ENCODE data around the gene MAP7D1.
"Not testable (repeated sequence)": the region's sequence is repeated elsewhere in the genome, so short reads cannot be mapped to it uniquely, and the experiment has no call there.

Gene MAP7D1

GRCh38 chr1:36206323-36206858 is 50.4 kb downstream of the MAP7D1 start:
- DNase-seq: no peak

- DNase-seq: no peak
Measured at GRCh38 chr1:36207339-36207738, 51.4 kb downstream of the MAP7D1 start.

- DNase-seq: no peak
Measured at GRCh38 chr1:36208978-36209703, 53.2 kb downstream of the MAP7D1 start.

- DNase-seq: no peak
Measured at GRCh38 chr1:36211307-36211706, 55.3 kb downstream of the MAP7D1 start.

GRCh38 chr1:36211841-36212240 is 55.9 kb downstream of the MAP7D1 start:
- no peak for DNase-seq

- DNase-seq: no peak
Measured at GRCh38 chr1:36212782-36213181, 56.8 kb downstream of the MAP7D1 start.

- no peak for DNase-seq
Measured at GRCh38 chr1:36217670-36218069, 61.7 kb downstream of the MAP7D1 start.

GRCh38 chr1:36221901-36222300 is 65.9 kb downstream of the MAP7D1 start:
- not testable (repeated sequence) for DNase-seq

GRCh38 chr1:36222481-36223380 is 66.8 kb downstream of the MAP7D1 start:
- DNase-seq: no peak

- DNase-seq: peak; percentile 57 to 75
Measured at GRCh38 chr1:36223381-36223995, 67.5 kb downstream of the MAP7D1 start.

GRCh38 chr1:36223996-36224536 is 68.1 kb downstream of the MAP7D1 start, which contains the start of gene THRAP3:
Gene THRAP3 (plus strand): TSS chr1:36224443. CDS start chr1:36282564, 58,121 bp downstream.
- peak; percentile 100 for DNase-seq

GRCh38 chr1:36224537-36225282 is 68.8 kb downstream of the MAP7D1 start:
- no peak for DNase-seq

- no peak for DNase-seq
Measured at GRCh38 chr1:36225283-36225899, 69.4 kb downstream of the MAP7D1 start.

GRCh38 chr1:36230279-36230678 is 74.3 kb downstream of the MAP7D1 start:
- not testable (repeated sequence) for DNase-seq

Measured in CD4-positive, alpha-beta T cell treated with Interleukin-1 beta for 1 hour (primary cell).